GM12865 (cell line): ENCODE data around the gene PLEKHG2.
A peak's percentile ranks its signal among the peaks of the same experiment; 100 is the strongest.
"Not testable (repeated sequence)": the region's sequence is repeated elsewhere in the genome, so short reads cannot be mapped to it uniquely, and the experiment has no call there.

Experiments
- DNase-seq: peaks from one replicate; pipeline ENCODE4 v3.0.0; 2010; ENCODE audit warnings: low read depth
- H3K4me3 ChIP-seq: 2 replicates; pipeline ENCODE4 v1.5.1; 2011; ENCODE audit warnings: mild to moderate bottlenecking, low read depth, low read length, control low read depth
- TF ChIP-seq, protein P1 (sequence below): IDR thresholded peaks from 2 replicates; pipeline ENCODE4 v1.5.1; 2011; ENCODE audit warnings: low read length, control low read depth, low read depth, inconsistent platforms; ENCODE audit not compliant: insufficient read depth; ENCODE audit errors: missing control alignments

PLEKHG2 gene

DNA sequence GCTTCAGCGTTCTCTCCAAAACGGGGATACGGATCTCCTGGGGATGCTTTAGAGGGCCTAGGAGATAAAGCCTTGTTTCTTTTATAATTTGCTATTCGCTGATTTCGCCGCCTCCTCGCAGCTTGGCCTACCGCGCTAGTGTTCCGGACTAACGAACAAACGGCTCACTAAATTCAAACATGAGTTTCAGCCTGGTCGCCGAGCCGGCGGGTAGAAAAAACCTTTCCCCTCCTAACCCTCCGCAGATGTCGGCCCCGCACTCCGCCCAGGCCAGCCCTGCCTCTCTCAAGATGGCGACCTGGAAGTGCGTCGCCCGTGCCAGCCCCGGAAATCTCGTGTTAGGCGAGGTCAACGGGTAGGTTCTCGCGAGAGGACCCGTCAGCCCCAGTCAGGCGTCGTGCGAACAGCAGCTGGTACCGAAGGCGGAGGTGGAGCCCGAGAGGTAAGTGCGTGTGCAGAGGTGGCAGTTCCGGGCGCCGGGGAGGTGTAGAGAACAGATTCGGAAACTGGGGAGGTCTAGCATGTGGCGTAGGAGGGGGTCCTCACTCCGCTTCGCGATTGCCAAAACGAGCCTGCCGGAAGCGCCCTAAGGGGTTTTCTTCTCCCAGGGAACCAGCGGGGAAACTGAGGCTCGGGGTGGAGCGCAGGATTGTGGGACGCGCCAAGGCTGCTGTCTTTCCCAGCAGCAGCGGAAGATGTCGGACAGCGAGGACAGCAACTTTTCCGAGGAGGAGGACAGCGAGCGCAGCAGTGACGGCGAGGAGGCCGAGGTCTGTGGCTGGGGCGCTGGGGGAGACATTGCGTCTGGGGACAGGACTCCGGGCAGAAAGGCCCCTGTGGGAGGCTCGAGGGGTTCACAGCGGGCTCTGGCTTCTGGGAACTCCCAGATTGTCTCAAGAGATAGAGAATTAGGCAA is 33.0 kb downstream of the PLEKHG2 start, which contains the start of gene SUPT5H:
Gene SUPT5H (plus strand): TSS at position 387 of the 916 bp plus-strand sequence. CDS start 309 bp downstream, at position 696.
- peak; percentile 100 for DNase-seq

GRCh38 chr19:39446365-39447084 is 34.1 kb downstream of the PLEKHG2 start:
- TF ChIP-seq, protein P1, sequence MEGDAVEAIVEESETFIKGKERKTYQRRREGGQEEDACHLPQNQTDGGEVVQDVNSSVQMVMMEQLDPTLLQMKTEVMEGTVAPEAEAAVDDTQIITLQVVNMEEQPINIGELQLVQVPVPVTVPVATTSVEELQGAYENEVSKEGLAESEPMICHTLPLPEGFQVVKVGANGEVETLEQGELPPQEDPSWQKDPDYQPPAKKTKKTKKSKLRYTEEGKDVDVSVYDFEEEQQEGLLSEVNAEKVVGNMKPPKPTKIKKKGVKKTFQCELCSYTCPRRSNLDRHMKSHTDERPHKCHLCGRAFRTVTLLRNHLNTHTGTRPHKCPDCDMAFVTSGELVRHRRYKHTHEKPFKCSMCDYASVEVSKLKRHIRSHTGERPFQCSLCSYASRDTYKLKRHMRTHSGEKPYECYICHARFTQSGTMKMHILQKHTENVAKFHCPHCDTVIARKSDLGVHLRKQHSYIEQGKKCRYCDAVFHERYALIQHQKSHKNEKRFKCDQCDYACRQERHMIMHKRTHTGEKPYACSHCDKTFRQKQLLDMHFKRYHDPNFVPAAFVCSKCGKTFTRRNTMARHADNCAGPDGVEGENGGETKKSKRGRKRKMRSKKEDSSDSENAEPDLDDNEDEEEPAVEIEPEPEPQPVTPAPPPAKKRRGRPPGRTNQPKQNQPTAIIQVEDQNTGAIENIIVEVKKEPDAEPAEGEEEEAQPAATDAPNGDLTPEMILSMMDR = no peak
- H3K4me3 ChIP-seq = peak overlapping the region; percentile 99
- DNase-seq = no peak

More for the DNA sequence above, 33.0 kb downstream of the PLEKHG2 start, which contains the start of gene SUPT5H:
- TF ChIP-seq, protein P1 = no peak
- peak within 1 kb of the TSS; percentile 99 for H3K4me3 ChIP-seq

- H3K4me3 ChIP-seq = peak overlapping the region; percentile 36
- DNase-seq = peak; percentile 73
- TF ChIP-seq, protein P1 = no peak
Observed at GRCh38 chr19:39448271-39448670, 35.8 kb downstream of the PLEKHG2 start.

DNA sequence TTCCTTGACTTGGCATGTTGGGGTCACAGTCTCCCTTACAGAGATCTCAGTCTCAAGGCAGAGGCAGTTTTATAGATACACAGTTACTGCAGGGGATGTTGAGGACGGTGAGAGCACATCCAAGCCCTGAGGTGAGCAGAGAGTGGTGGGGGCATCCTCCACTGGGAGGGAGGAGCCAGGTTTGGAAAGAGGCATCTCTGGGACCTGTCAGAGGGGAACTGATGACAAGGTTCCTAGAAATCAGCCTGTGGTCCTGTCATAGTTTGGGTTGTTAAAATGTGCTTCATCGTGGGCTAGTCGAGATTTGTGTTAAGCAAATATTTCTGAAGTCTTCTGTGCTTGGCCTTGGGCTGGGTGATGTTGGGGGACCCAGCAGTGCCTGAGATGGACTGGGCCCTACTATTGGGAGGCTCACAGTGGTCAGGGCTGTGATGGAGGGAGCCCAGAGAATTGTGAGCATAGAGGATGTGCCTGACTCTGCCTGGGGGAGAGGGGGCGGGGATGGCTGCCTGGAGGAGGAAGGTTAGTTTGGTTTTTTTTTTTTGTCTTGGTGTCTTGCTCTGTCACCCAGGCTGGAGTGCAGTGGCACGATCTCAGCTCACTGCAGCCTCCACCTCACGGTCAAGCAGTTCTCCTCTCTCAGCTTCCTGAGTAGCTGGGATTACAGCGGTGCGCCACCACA is 36.8 kb downstream of the PLEKHG2 start:
- no peak overlapping the region for H3K4me3 ChIP-seq
- TF ChIP-seq, protein P1 = no peak
- DNase-seq = no peak

DNA sequence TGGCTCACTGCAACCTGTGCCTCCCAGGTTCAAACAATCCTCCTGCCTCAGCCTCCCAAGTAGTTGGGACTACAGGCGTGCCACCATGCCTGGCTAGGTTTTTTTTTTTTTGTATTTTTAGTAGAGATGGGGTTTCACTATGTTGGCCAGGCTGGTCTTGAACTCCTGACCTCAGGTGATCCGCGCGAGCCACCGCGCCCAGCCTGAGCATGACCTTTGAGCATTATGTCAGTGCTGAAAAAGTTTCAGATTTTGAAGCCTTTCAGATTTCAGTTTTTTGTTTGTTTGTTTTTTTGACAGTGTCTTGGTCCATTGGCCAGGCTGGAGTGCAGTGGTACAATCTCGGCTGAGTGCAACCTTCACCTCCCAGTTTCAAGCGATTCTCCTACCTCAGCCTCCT is 38.8 kb downstream of the PLEKHG2 start:
- not testable (repeated sequence) for DNase-seq

DNA sequence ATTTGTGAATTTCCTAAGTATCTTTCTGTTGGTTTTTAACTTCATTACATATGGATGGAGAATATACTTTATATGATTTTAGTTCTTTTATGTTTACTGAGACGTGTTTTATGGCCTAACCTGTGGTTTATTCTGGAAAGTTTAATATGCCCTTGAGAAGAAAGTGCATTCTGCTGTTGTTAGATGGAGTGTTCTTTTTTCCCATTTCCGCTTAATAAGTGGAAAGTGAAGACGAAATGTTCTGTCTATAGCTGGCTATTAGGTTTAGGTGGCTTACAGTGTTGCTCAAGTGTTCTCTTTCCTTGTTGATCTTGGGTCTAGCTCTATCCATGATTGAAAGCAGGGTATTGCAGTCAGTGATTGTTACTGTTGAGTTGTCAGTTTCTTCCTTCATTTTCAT is 50.9 kb downstream of the PLEKHG2 start:
- DNase-seq = no peak
- H3K4me3 ChIP-seq = no peak overlapping the region
- TF ChIP-seq, protein P1 = no peak

More for the DNA sequence above, 38.8 kb downstream of the PLEKHG2 start:
- not testable (repeated sequence) for H3K4me3 ChIP-seq
